H1 (cell line): ENCODE data around the gene MAGI1. TPM values are rescaled to one million over a fixed set of nuclear protein-coding genes. Genes with fewer than 3 reads are reported as not detected.

Experiments used
- CEBPB ChIP-seq: IDR thresholded peaks from 2 replicates; pipeline ENCODE4 v1.6.1; 2012; ENCODE audit warnings: low read depth, low read length
- CHD2 ChIP-seq: IDR thresholded peaks from 2 replicates; pipeline ENCODE4 v1.6.1; 2012; ENCODE audit warnings: low read length, improper control_type of control experiment
- CTCF ChIP-seq, 3 experiments: IDR thresholded peaks; 1 replicate in 2 of 3; 2 replicates in 1 of 3; pipeline versions ENCODE4 v1.5.1 to v1.6.1; 2011; ENCODE audit warnings: low read length in 3 of 3, mild to moderate bottlenecking in 3 of 3, inconsistent platforms in 2 of 3, low read depth in 1 of 3, moderate library complexity in 1 of 3; ENCODE audit not compliant: insufficient read depth in 1 of 3; ENCODE audit errors: control extremely low read depth in 1 of 3
- GTF2F1 ChIP-seq: IDR thresholded peaks from 2 replicates; pipeline ENCODE4 v1.6.1; 2012; ENCODE audit warnings: low read depth, low read length, improper control_type of control experiment, borderline replicate concordance
- JUN ChIP-seq: IDR thresholded peaks from 2 replicates; pipeline ENCODE4 v1.6.1; 2011; ENCODE audit warnings: low read depth, mild to moderate bottlenecking, improper control_type of control experiment, low read length
- POLR2A ChIP-seq, 2 experiments: IDR thresholded peaks; 1 replicate in 1 of 2; 2 replicates in 1 of 2; pipeline ENCODE4 v1.6.1; 2011; ENCODE audit warnings: low read depth in 2 of 2, low read length in 2 of 2, mild to moderate bottlenecking in 2 of 2; ENCODE audit errors: control extremely low read depth in 1 of 2
- SRF ChIP-seq: IDR thresholded peaks from 2 replicates; pipeline ENCODE4 v1.6.1; 2011; ENCODE audit warnings: mild to moderate bottlenecking, low read depth, low read length, moderate library complexity
- polyA plus RNA-seq, 7 experiments: library from polyadenylated mRNA; depleted of rRNA in 3 of 7; stranded (reverse) in 5 of 7; unstranded in 2 of 7; fragments of >200 nt in 5 of 7; fragments of 200-250 nt in 2 of 7; gene quantifications; 1 replicate in 5 of 7; 2 replicates in 1 of 7; 4 replicates in 1 of 7; pipeline versions ENCODE4 v1.2.1 to v1.2.3, GENCODE V29; 2011 to 2013; ENCODE audit warnings: missing spikeins in 2 of 7, mixed read lengths in 2 of 7
- total RNA-seq: library from RNA; stranded (reverse); fragmentation: NEBNext Ultra II Directional; extraction: Animal tissue kit (Norgen Biotek cat#: 25700); gene quantifications from 2 replicates; pipeline ENCODE4 v1.2.1, GENCODE V29; 2021

Gene MAGI1
- total and polyA plus RNA-seq, 2 of the 8 experiments (the other 6 are each of a cell fraction or from before 2014, with no cell fraction given) = 19.8 to 78.0 TPM

GRCh38 chr3:65483011-65483410 lies 555.7 kb downstream of the MAGI1 start (continued):
- TF ChIP-seq SRF (no peak), POLR2A (IDR thresholded peaks at IDR 0.05; ENCODE audit: control extremely low read depth in 1 of 2, low read depth in 2 of 2, low read length in 2 of 2) (no peak), GTF2F1 (no peak), CTCF (IDR thresholded peaks at IDR 0.05; ENCODE audit: control extremely low read depth in 1 of 3, insufficient read depth in 1 of 3, low read depth in 1 of 3, low read length in 3 of 3) (no peak), CEBPB (no peak), JUN (no peak), CHD2 (no peak)
